Thyroid gland (tissue), 4 donors: Measurements from ENCODE around the gene SLC2A9.

Experiments
- POLR2A ChIP-seq, 2 donors: fragments of 450-650 bp; IDR thresholded peaks; one replicate each; pipeline ENCODE4 v1.6.1; 2017; ENCODE audit warnings: antibody characterized with exemption in 2 of 2, mild to moderate bottlenecking in 2 of 2, moderate library complexity in 1 of 2
- TF ChIP-seq, protein P1 (sequence below), 6 experiments: fragments of 200-600 bp in 3 of 6; fragments of 450-650 bp in 3 of 6; sonication (generic) in 3 of 6; IDR thresholded peaks; one replicate each; pipeline ENCODE4 v1.5.1; 2016 to 2019; ENCODE audit warnings: antibody characterized with exemption in 6 of 6, mild to moderate bottlenecking in 2 of 6, inconsistent platforms in 1 of 6, moderate library complexity in 1 of 6

DNA sequence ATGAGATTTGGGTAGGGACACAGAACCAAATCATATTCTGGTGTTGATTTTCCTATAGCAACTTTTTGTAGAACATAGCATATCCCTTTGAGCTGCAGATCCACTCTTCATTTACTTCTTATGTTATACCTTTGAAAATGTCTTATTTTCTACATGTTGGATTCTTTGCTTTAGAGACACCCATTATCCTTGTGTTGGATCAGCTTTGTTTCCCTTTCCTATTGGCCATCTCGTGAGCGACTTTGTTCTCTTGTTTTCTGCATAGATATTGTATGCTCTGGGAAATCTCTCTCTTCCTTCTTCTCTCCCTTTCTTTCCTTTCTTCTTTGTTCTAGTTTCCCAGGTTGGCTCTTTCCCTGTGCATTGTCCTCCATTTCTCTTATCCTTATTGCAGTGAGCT, 180.2 kb downstream of the SLC2A9 start:
- TF ChIP-seq, protein P1, sequence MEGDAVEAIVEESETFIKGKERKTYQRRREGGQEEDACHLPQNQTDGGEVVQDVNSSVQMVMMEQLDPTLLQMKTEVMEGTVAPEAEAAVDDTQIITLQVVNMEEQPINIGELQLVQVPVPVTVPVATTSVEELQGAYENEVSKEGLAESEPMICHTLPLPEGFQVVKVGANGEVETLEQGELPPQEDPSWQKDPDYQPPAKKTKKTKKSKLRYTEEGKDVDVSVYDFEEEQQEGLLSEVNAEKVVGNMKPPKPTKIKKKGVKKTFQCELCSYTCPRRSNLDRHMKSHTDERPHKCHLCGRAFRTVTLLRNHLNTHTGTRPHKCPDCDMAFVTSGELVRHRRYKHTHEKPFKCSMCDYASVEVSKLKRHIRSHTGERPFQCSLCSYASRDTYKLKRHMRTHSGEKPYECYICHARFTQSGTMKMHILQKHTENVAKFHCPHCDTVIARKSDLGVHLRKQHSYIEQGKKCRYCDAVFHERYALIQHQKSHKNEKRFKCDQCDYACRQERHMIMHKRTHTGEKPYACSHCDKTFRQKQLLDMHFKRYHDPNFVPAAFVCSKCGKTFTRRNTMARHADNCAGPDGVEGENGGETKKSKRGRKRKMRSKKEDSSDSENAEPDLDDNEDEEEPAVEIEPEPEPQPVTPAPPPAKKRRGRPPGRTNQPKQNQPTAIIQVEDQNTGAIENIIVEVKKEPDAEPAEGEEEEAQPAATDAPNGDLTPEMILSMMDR (IDR thresholded peaks at IDR 0.05), result no peak
- TF ChIP-seq POLR2A (IDR thresholded peaks at IDR 0.05), result no peak
